Measurements from ENCODE around the gene NFATC3. TPM values are rescaled to one million over a fixed set of nuclear protein-coding genes. Genes with fewer than 3 reads are reported as not detected.

NFATC3 gene
- total and polyA plus RNA-seq, 2 donors from 2014 or later, result 15.0 to 37.7 TPM

GRCh38 chr16:68252383-68252782 is 167.2 kb downstream of the NFATC3 start:
- Histone ChIP-seq H3K4me1 (ENCODE audit: control insufficient read depth in 2 of 3, insufficient read depth in 2 of 3, low read depth in 1 of 3, low read length in 3 of 3) (peaks cover 0 to 32% (median 25%) of the 10 kb centered on the region in 3 donors), H3K9ac (ENCODE audit: low read length in 3 of 3) (no peak overlapping the region), H3K27ac (ENCODE audit: low read depth in 2 of 2, low read length in 2 of 2) (peak overlapping the region; percentile 38 to 73), H3K27me3 (ENCODE audit: control insufficient read depth, insufficient read depth, low read length) (no peaks in the 10 kb centered on the region), H3K4me3 (ENCODE audit: low read length in 3 of 3) (no peak overlapping the region), H3K36me3 (ENCODE audit: control insufficient read depth in 2 of 3, insufficient read depth in 3 of 3, low read length in 3 of 3) (peaks cover 0 to 22% (median 19%) of the 10 kb centered on the region in 3 donors), H3K9me3 (ENCODE audit: control insufficient read depth in 2 of 3, insufficient read depth in 1 of 3, low read length in 3 of 3) (no peaks in the 10 kb centered on the region)
- FAIRE-seq (no peak), DNase-seq (no peak)
- no peak for TF ChIP-seq CTCF (IDR thresholded peaks at IDR 0.05; ENCODE audit: borderline replicate concordance, extremely low read depth, insufficient read depth)
- intact Hi-C loops (cut with DNase I), result no loop called here

- Histone ChIP-seq H3K27ac (ENCODE audit: low read depth in 2 of 2, low read length in 2 of 2) (no peak overlapping the region), H3K36me3 (ENCODE audit: control insufficient read depth in 2 of 3, insufficient read depth in 3 of 3, low read length in 3 of 3) (peaks cover 0 to 22% (median 19%) of the 10 kb centered on the region in 3 donors), H3K27me3 (ENCODE audit: control insufficient read depth, insufficient read depth, low read length) (no peaks in the 10 kb centered on the region), H3K9me3 (ENCODE audit: control insufficient read depth in 2 of 3, insufficient read depth in 1 of 3, low read length in 3 of 3) (no peaks in the 10 kb centered on the region), H3K9ac (ENCODE audit: low read length in 3 of 3) (no peak overlapping the region), H3K4me1 (ENCODE audit: control insufficient read depth in 2 of 3, insufficient read depth in 2 of 3, low read depth in 1 of 3, low read length in 3 of 3) (peaks cover 5 to 34% (median 25%) of the 10 kb centered on the region in 3 donors), H3K4me3 (ENCODE audit: low read length in 3 of 3) (no peak overlapping the region)
- intact Hi-C loops (cut with DNase I), result no loop called here
- FAIRE-seq, result no peak
- no peak for DNase-seq
- no peak for TF ChIP-seq CTCF (IDR thresholded peaks at IDR 0.05; ENCODE audit: borderline replicate concordance, extremely low read depth, insufficient read depth)
Observed at GRCh38 chr16:68253721-68254120, 168.6 kb downstream of the NFATC3 start.

GRCh38 chr16:68255712-68256111 is 170.5 kb downstream of the NFATC3 start:
- Histone ChIP-seq H3K4me1 (ENCODE audit: control insufficient read depth in 2 of 3, insufficient read depth in 2 of 3, low read depth in 1 of 3, low read length in 3 of 3) (peaks cover 5 to 41% (median 31%) of the 10 kb centered on the region in 3 donors), H3K36me3 (ENCODE audit: control insufficient read depth in 2 of 3, insufficient read depth in 3 of 3, low read length in 3 of 3) (peaks cover 0 to 35% (median 25%) of the 10 kb centered on the region in 3 donors), H3K27me3 (ENCODE audit: control insufficient read depth, insufficient read depth, low read length) (no peaks in the 10 kb centered on the region), H3K4me3 (ENCODE audit: low read length in 3 of 3) (no peak overlapping the region), H3K9me3 (ENCODE audit: control insufficient read depth in 2 of 3, insufficient read depth in 1 of 3, low read length in 3 of 3) (no peaks in the 10 kb centered on the region), H3K27ac (ENCODE audit: low read depth in 2 of 2, low read length in 2 of 2) (no peak overlapping the region), H3K9ac (ENCODE audit: low read length in 3 of 3) (no peak overlapping the region)
- intact Hi-C loops (cut with DNase I), result no loop called here
- DNase-seq (no peak), FAIRE-seq (no peak)
- TF ChIP-seq CTCF (IDR thresholded peaks at IDR 0.05; ENCODE audit: borderline replicate concordance, extremely low read depth, insufficient read depth), result no peak

All from kidney (tissue), 14 donors.